GM15510 (cell line): ENCODE data around the gene LSMEM2.
A peak's percentile ranks its signal among the peaks of the same experiment; 100 is the strongest.

ENCODE experiments used
- POLR2A ChIP-seq: IDR thresholded peaks from 3 replicates; pipeline ENCODE4 v1.6.1; 2011; ENCODE audit warnings: borderline replicate concordance; ENCODE audit not compliant: insufficient read length; ENCODE audit errors: extremely low read depth

LSMEM2 gene

GRCh38 chr3:50259432-50260026, 19.4 kb upstream of the LSMEM2 start:
- no peak for TF ChIP-seq POLR2A

GRCh38 chr3:50260027-50260941, 18.6 kb upstream of the LSMEM2 start:
- TF ChIP-seq POLR2A: peak; percentile 65

GRCh38 chr3:50260942-50261441, 17.9 kb upstream of the LSMEM2 start:
- no peak for TF ChIP-seq POLR2A

GRCh38 chr3:50261505-50261904, 17.4 kb upstream of the LSMEM2 start:
- no peak for TF ChIP-seq POLR2A

- no peak for TF ChIP-seq POLR2A
Measured at GRCh38 chr3:50262778-50263177, 16.1 kb upstream of the LSMEM2 start.

GRCh38 chr3:50263478-50264382, 15.2 kb upstream of the LSMEM2 start:
- TF ChIP-seq POLR2A: no peak

GRCh38 chr3:50264383-50264963, 14.4 kb upstream of the LSMEM2 start:
- no peak for TF ChIP-seq POLR2A

GRCh38 chr3:50264964-50265485, 13.9 kb upstream of the LSMEM2 start:
- no peak for TF ChIP-seq POLR2A

- no peak for TF ChIP-seq POLR2A
Measured at GRCh38 chr3:50265571-50265970, 13.3 kb upstream of the LSMEM2 start.

- no peak for TF ChIP-seq POLR2A
Measured at GRCh38 chr3:50266017-50266416, 12.9 kb upstream of the LSMEM2 start.

- no peak for TF ChIP-seq POLR2A
Measured at GRCh38 chr3:50266836-50267235, 12.1 kb upstream of the LSMEM2 start.

GRCh38 chr3:50267280-50267913, 11.5 kb upstream of the LSMEM2 start:
- TF ChIP-seq POLR2A: no peak

GRCh38 chr3:50268276-50268675, 10.6 kb upstream of the LSMEM2 start:
- no peak for TF ChIP-seq POLR2A
